NCI-H2029 (cell line): ENCODE measurements around the gene TNNT3.
"Not testable (repeated sequence)": the region's sequence is repeated elsewhere in the genome, so short reads cannot be mapped to it uniquely, and the experiment has no call there.

Source experiments
- DNase-seq: peaks from one replicate; lab custom pipeline; 2025; lab: John Stamatoyannopoulos, UW

The TNNT3 gene

DNA sequence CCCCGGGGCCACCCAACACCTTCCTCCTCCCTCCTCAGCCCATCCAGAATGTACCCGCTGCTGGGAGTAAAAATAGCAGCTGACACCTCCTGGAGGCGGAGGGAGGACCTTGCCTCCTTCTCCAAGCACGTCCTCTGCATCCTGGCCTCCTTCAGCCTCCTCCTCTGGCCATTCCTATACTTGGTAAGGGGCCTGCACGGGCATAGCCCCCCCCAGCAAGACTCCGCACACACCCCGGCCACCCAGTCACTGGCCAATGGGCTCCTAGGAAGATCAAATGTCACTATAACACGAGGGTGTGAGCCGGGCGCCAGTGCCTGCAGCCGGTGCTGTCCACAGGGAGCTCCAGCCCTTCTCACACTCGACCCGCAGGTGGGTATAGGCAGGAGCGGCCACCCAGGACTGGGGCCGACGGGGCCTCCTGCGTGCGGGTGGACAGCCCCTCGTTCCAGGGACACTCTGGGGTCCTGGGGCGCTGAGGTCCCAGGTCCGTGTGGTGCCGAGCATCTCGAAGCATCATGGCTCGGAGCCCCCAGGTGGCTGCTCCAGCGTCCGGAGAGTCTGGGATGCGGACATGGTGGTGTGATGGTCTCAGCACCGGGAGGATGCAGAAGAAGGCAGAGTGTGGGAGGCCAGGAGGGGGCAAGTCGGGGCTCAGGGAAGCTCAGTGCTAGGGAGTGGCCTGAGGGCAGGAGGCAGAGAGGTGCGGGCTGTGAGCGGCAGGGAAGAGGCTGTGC is at the start of gene TNNT3:
TSS of gene TNNT3 (plus strand) at position 313 of the 737 bp plus-strand sequence. CDS start 3,172 bp downstream, outside the sequence.
- no peak for DNase-seq

DNA sequence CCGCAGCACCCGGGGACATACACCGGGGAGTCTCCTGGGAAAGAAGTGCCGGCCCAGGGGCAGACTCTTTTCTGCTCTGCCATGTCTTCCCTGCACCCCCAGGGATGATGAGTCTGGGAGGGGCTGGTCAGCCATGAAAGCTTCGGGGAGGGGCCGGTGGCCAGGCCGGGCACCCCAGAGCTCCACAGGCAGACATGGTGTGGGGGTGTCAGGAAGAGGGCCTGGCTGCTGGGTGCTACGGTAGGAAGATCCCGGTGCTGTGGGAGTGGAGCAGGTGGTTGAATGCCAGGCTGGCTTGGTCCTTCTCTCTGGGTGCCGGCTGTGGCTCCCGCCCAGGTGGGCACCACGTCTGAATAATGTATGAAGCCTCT is 49.2 kb upstream of the TNNT3 start:
- no peak for DNase-seq

DNA sequence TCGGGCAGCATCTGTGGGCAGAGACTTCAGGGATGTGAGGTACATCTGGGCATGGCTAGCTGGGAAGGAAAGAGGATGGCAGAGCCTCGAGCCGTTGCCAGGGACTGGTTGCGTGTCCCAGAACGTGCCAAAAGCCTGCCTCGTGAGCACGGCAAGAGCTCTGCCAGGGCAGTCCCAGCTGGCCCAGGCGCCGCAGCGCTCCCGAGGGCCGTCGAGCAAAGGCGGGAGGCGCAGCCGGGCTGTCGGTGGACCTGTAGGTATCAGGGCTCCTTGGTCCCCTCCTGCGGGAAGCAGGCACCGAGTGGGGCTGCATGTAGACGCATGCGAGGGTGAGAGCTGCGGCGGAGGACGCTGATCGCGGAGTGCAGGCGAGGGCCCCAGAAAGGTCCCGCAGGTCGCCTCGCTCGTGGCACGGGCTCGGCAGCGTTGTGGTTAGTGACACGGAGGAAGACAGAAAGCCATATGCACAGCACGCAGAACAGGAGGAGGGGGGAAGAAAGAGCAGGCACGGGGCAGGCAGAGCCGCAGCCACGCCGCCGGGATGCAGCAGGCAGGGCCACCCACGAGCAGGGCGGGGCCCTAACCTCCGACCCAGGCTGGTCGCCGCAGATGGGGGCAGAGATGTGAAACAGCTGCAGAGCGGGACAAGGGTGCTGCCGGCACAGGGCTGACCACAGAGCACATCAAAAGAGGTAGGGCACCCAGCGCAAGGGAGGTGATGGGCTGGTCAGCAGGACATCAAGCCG is 48.6 kb upstream of the TNNT3 start:
- DNase-seq, result no peak

DNA sequence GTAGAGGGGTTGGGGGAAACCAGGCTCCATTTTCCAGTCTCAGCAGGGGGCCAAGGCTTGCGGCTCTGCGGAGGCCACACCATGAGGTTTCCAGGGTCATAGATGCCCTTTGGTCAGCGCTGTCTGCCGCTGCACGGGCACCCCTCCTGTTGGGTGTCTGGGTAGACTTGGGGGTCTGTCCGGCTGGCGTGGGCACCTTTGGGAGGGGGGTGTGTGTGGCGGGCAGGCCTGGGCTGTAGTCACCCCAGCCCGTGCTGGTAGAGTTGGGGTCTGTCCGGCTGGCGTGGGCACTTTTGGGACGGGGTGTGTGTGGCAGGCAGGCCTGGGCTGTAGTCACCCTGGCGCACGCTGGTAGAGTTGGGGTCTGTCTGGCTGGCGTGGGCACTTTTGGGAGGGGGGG is 48.0 kb upstream of the TNNT3 start:
- DNase-seq, result no peak

DNA sequence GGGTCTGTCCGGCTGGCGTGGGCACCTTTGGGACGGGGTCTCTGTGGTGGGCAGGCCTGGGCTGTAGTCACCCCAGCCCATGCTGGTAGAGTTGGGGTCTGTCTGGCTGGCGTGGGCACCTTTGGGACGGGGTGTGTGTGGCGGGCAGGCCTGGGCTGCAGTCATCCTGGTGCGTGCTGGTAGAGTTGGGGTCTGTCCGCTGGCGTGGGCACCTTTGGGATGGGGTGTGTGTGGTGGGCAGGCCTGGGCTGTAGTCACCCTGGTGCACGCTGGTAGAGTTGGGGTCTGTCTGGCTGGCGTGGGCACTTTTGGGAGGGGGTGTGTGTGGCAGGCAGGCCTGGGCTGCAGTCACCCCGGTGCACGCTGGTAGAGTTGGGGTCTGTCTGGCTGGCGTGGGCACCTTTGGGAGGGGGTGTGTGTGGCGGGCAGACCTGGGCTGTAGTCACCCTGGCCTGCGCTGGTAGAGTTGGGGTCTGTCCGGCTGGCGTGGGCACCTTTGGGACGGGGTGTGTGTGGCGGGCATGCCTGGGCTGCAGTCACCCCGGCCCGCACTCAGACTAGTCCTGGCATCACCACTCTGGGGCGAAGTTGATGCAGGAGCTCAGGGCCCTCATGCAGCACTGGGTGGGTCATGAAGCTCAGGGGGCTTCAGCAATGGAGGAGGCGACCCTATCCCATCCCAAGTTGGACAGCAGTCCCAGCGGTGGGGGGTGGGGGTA is 47.1 kb upstream of the TNNT3 start:
- DNase-seq, result no peak

DNA sequence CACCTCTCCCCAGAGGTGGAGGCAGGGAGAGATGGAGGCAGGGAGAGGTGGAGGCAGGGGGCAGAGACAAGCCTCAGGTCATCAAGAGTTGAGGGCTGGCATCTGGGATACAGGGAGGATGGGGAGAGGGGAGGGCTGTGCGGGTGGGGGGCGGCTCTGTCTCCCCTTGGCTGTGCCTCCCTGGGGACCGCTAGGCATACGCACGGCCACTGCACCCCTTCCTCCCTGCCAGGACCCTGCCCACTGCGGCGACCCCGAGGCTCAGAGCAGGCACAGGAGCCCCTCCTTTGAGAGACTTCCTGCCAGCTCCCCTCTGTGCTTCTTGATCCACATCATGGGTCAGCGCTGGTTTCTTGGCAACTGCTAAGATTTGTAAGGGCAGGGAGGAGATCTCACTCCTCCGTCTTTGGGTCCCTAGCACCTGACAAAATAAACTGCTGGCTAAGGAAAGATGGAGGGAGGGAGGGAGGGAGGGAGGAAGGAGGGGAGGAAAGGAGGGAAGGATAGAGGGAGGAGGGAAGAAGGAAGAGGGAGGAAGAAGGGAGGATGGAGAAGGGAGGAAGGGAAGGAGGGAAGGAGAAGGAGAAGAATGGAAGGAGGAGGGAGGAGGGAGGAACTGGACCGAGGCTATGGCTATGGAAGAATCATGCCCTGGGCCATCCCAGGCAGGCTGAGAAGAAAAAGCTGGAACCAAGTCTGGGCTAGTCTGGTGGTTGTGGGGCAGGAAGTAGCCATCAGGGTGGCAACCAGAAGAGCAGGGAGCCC is 46.3 kb upstream of the TNNT3 start:
- DNase-seq, result no peak

DNA sequence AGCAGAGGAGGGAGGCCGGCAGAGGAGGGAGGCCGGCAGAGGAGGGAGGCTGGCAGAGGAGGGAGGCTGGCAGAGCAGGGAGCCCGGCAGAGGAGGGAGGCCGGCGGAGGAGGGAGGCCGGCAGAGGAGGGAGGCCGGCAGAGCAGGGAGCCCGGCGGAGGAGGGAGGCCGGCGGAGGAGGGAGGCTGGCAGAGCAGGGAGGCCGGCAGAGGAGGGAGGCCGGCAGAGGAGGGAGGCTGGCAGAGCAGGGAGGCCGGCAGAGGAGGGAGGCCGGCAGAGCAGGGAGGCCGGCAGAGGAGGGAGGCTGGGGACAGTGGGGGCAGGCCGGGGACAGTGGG is 45.7 kb upstream of the TNNT3 start:
- DNase-seq, result not testable (repeated sequence)

GRCh38 chr11:1874441-1875092 is 44.9 kb upstream of the TNNT3 start:
- DNase-seq, result not testable (repeated sequence)

- DNase-seq, result no peak
Measured at GRCh38 chr11:1875093-1875850, 44.2 kb upstream of the TNNT3 start.

GRCh38 chr11:1875851-1876301 is 43.6 kb upstream of the TNNT3 start:
- not testable (repeated sequence) for DNase-seq

- no peak for DNase-seq
Measured at GRCh38 chr11:1876361-1877063, 43.0 kb upstream of the TNNT3 start.

GRCh38 chr11:1877211-1878136 is 42.0 kb upstream of the TNNT3 start:
- no peak for DNase-seq

- no peak for DNase-seq
Measured at GRCh38 chr11:1878137-1879031, 41.1 kb upstream of the TNNT3 start.

DNA sequence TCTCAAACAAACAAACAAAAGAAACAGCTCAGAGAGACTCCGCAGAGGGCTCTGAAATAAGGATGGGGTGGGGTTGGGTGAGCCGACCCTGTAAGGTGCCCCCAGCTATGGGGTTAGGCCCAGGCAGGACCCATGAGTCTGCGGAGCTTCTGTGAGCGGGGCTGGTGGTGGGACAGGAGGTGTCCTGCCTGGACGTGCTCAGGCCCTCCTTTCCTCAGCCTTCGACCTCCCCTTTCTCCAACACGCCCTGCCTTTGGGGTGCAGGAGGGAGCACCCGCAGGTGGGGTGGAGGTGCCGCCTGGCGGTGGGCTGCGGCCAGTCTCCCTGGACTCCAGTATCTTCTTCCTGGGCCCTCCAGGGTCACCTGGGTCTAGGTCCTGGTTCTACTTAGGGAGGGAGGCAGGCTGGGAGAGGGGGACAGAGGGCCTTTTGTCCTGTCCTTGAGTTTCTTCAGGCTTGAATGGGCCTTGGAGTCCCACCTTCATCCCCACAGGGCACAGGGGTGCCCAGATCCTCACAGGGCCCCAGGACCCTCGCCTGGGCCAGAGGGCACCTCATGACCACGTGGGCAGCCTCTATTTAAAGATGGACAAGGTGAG is 40.1 kb upstream of the TNNT3 start:
- DNase-seq, result no peak

- no peak for DNase-seq
Measured at GRCh38 chr11:1879941-1880720, 39.4 kb upstream of the TNNT3 start.

DNA sequence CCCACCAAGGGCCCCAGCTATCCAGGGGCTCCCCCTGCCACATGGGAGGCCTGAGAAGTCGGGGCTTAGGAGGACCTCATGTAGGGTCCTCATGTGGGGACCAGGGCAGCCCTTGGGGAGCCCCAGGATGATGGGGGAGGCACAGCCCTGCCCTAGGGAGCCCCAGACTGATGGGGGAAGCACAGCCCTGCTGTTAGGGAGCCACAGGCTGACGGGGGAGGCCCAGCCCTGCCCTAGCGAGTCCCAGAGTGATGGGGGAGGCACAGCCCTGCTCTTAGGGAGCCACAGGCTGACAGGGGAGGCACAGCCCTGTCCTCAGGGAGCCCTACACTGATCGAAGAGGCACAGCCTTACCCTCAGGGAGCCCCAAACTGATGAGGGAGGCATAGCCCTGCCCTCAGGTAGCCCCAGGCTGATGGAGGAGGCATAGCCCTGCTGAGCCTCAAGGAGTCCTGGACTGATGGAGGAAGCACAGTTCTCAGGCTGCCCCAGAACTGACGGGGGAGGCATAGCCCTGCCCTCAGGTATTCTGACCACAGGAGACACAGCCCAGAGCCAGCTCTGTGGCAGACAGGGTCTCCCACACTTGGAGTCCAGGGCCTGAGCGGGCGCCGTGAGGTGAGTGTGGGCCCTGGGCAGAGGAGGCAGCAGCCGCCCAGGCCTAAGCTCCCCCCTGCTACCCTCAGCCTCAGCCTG is 38.6 kb upstream of the TNNT3 start:
- no peak for DNase-seq
